ENCODE results near the gene SNX11. TPM values are rescaled to one million over a fixed set of nuclear protein-coding genes. Genes with fewer than 3 reads are reported as not detected.
"Not testable (repeated sequence)": the region's sequence is repeated elsewhere in the genome, so short reads cannot be mapped to it uniquely, and the experiment has no call there.

The SNX11 gene
- polyA plus RNA-seq, 1 experiment: 27.3 TPM

DNA sequence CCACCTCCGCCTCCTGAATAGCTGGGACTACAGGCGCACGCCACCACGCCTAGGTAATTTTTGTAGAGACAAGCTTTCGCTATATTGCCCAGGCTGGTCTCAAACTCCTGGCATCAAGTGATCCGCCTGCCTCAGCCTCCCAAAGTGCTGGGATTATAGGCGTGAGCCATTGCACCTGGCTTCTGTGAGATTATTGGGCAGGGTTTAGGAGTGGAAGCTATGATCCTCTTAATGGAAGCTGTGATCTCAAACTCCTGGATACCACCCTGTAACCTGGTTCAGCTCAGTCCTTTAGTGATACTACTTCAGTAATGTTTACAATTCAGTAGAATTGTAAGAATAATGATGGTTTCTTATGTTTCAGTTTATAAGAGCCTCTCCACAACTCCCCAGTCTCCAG is 45.3 kb upstream of the SNX11 start:
- DNase-seq (ENCODE audit: low read depth): no peak
- Histone ChIP-seq H3K4me3 (ENCODE audit: low read depth, low read length) (no peak overlapping the region), H3K36me3 (ENCODE audit: control insufficient read depth, insufficient read depth, low read length) (peaks cover 26% of the 10 kb centered on the region), H3K27me3 (ENCODE audit: control insufficient read depth, insufficient read depth, low read length) (no peaks in the 10 kb centered on the region)
- TF ChIP-seq, protein P1, sequence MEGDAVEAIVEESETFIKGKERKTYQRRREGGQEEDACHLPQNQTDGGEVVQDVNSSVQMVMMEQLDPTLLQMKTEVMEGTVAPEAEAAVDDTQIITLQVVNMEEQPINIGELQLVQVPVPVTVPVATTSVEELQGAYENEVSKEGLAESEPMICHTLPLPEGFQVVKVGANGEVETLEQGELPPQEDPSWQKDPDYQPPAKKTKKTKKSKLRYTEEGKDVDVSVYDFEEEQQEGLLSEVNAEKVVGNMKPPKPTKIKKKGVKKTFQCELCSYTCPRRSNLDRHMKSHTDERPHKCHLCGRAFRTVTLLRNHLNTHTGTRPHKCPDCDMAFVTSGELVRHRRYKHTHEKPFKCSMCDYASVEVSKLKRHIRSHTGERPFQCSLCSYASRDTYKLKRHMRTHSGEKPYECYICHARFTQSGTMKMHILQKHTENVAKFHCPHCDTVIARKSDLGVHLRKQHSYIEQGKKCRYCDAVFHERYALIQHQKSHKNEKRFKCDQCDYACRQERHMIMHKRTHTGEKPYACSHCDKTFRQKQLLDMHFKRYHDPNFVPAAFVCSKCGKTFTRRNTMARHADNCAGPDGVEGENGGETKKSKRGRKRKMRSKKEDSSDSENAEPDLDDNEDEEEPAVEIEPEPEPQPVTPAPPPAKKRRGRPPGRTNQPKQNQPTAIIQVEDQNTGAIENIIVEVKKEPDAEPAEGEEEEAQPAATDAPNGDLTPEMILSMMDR (IDR thresholded peaks at IDR 0.05; ENCODE audit: insufficient read depth, low read depth, low read length): no peak
- POLR2A ChIA-PET: no interaction called here
- CTCF ChIA-PET: interaction anchor here (0.6 to 1.7 kb wide), 5 partner anchors 10 to 37 kb away, joined by 3 to 7 read pairs (median 4); no protein-coding TSS in a partner anchor

DNA sequence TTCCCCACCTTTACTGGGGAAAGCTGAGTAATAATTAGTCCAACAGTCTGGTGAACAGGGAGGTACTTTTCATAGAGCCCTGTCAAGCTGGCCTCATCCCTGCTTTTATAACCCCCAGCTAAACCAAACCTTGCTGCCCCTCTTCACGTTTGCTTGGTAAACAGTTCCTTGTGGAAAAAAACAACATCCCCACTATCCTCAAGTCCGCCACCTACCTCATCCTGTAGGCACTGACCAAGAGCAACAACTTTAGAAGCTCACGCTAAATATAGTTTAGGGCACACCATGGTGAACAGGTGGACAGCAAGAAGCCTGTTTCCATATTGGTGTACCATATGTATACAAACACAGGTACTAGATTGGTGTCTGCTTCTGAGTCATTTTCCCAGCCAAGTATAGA is 42.9 kb upstream of the SNX11 start:
- Histone ChIP-seq H3K27me3 (ENCODE audit: control insufficient read depth, insufficient read depth, low read length) (no peaks in the 10 kb centered on the region), H3K4me3 (ENCODE audit: low read depth, low read length) (no peak overlapping the region), H3K36me3 (ENCODE audit: control insufficient read depth, insufficient read depth, low read length) (peaks cover 14% of the 10 kb centered on the region)
- DNase-seq (ENCODE audit: low read depth): no peak
- CTCF ChIA-PET: interaction anchor here (0.6 to 1.6 kb wide), 4 partner anchors 8 to 223 kb away, joined by 3 to 5 read pairs (median 4); partner anchors contain the start of gene SCRN2
- POLR2A ChIA-PET: no interaction called here
- TF ChIP-seq, protein P1 (IDR thresholded peaks at IDR 0.05; ENCODE audit: insufficient read depth, low read depth, low read length): no peak

DNA sequence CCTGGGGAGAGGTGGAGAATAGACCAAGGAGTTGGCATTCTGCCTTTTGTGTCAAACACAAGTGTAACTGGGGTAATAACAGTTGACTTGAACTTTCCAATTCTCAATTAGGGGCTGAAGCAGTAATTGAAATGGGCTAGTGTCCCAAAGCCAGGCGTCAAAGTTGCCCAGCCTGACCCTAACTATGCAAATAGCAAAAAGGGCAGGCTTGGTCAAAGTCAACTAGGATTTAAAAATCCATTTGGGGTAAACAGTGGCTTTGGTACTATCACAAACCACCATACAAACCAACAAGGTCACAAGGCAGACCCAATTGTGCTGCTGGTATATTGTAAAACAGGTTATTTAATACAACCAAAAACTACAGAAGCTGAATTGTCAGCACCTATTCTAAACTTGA is 41.4 kb upstream of the SNX11 start:
- TF ChIP-seq, protein P1 (IDR thresholded peaks at IDR 0.05; ENCODE audit: insufficient read depth, low read depth, low read length): no peak
- ChIA-PET CTCF (interaction anchor here (1.0 to 1.5 kb wide), 5 partner anchors 14 to 40 kb away, joined by 3 to 5 read pairs (median 3); no protein-coding TSS in a partner anchor), POLR2A (no interaction called here)
- H3K4me3 ChIP-seq (ENCODE audit: low read depth, low read length): no peak overlapping the region
- peaks cover 12% of the 10 kb centered on the region for H3K36me3 ChIP-seq (ENCODE audit: control insufficient read depth, insufficient read depth, low read length)
- no peaks in the 10 kb centered on the region for H3K27me3 ChIP-seq (ENCODE audit: control insufficient read depth, insufficient read depth, low read length)
- DNase-seq (ENCODE audit: low read depth): no peak

DNA sequence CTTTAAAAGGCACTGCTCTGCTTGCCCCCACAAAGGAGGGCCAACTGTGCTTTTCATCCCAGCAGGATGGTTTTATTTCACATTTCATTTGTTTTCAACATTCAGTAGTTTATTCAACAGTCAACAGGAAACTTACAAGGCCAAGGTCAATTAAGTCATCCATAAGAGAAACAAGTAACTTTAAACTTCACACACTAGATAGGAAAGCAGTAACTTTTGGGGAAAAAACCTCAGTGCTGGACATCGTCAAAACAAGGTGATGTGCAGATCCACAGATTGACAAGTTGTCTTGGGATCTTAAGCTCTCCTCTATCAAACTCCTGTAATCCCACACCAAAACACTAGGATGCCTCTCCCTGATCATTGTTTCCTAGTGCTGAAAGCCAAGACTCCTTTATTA is 40.9 kb upstream of the SNX11 start:
- POLR2A ChIA-PET: no interaction called here
- DNase-seq (ENCODE audit: low read depth): no peak
- H3K27me3 ChIP-seq (ENCODE audit: control insufficient read depth, insufficient read depth, low read length): no peaks in the 10 kb centered on the region
- CTCF ChIA-PET: interaction anchor here (1.2 to 2.2 kb wide), 4 partner anchors 13 to 40 kb away, joined by 3 to 8 read pairs (median 3); no protein-coding TSS in a partner anchor
- peaks cover 12% of the 10 kb centered on the region for H3K36me3 ChIP-seq (ENCODE audit: control insufficient read depth, insufficient read depth, low read length)
- TF ChIP-seq, protein P1 (IDR thresholded peaks at IDR 0.05; ENCODE audit: insufficient read depth, low read depth, low read length): no peak
- H3K4me3 ChIP-seq (ENCODE audit: low read depth, low read length): no peak overlapping the region

DNA sequence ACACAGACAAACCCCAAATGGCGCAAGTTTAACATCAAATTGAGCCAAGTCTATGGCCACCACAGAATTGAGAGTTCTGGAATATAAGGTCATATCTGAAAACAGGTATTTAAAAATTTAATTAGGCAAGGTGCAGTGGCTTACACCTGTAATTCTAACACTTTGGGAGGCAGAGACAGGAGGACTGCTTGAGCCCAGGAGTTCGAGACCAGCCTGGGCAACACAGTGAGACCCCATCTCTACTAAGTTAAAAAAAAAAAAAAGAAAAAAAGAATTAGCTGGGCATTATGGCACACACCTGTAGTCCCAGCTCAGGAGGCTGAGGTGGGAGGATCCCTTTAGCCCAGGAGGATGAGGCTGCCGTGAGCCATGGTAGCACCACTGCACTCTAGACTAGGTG is 40.3 kb upstream of the SNX11 start:
- POLR2A ChIA-PET: no interaction called here
- TF ChIP-seq, protein P1 (IDR thresholded peaks at IDR 0.05; ENCODE audit: insufficient read depth, low read depth, low read length): no peak
- H3K36me3 ChIP-seq (ENCODE audit: control insufficient read depth, insufficient read depth, low read length): peaks cover 11% of the 10 kb centered on the region
- CTCF ChIA-PET: interaction anchor here (1.2 to 2.2 kb wide), 5 partner anchors 13 to 41 kb away, joined by 3 to 8 read pairs (median 3); partner anchors contain the start of gene NFE2L1
- H3K27me3 ChIP-seq (ENCODE audit: control insufficient read depth, insufficient read depth, low read length): no peaks in the 10 kb centered on the region
- no peak overlapping the region for H3K4me3 ChIP-seq (ENCODE audit: low read depth, low read length)
- DNase-seq (ENCODE audit: low read depth): no peak

DNA sequence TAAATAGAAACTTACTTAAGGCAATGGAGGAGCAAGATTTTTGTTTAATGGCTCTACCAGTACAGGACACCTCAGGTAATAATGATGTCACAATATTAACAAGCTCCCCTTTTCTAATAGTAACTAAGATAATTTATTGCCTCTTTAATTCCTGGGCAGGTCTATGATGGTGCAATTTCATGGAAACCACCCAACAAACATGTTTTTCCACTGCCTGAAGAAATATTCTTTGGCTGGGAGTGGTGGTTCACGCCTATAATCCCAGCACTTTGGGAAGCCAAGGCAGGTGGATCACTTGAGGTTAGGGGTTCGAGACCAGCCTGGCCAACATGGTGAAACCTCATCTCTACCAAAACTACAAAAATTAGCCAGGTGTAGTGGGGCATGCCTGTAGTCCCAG is 39.8 kb upstream of the SNX11 start:
- ChIA-PET CTCF (interaction anchor here (0.7 to 3.3 kb wide), 15 partner anchors 10 to 65 kb away, joined by 3 to 35 read pairs (median 4); partner anchors contain the start of genes COPZ2 and NFE2L1), POLR2A (interaction anchor here (0.5 to 1.1 kb wide), 2 partner anchors 32 to 38 kb away, joined by 3 read pairs; no protein-coding TSS in a partner anchor)
- not testable (repeated sequence) for DNase-seq (ENCODE audit: low read depth); H3K4me3 ChIP-seq (ENCODE audit: low read depth, low read length); H3K27me3 ChIP-seq (ENCODE audit: control insufficient read depth, insufficient read depth, low read length)
- H3K36me3 ChIP-seq (ENCODE audit: control insufficient read depth, insufficient read depth, low read length): peaks cover 10% of the 10 kb centered on the region

Measured in BJ (cell line).